K562 (cell line): Measurements from ENCODE around the gene BEST2. TPM values are rescaled to one million over a fixed set of nuclear protein-coding genes. Genes with fewer than 3 reads are reported as not detected.

Source experiments
- ADNP ChIP-seq: fragments of 200-800 bp; sonication (Bioruptor generic); IDR thresholded peaks from 2 replicates; pipeline ENCODE4 v1.6.1; 2016; ENCODE audit warnings: missing genetic modification characterization, missing compliant biosample characterization
- CBFA2T2 ChIP-seq: fragments of 450-650 bp; conservative IDR thresholded peaks from 2 replicates; pipeline ENCODE4 v1.6.1; 2017; ENCODE audit warnings: mild to moderate bottlenecking
- CBFA2T3 ChIP-seq: fragments of 450-650 bp; IDR thresholded peaks from 2 replicates; pipeline ENCODE4 v1.6.1; 2017
- DIDO1 ChIP-seq: fragments of 450-650 bp; IDR thresholded peaks from 2 replicates; pipeline ENCODE4 v1.6.1; 2016; ENCODE audit warnings: low read depth, missing biosample characterization, missing genetic modification characterization
- ETV1 ChIP-seq: fragments of 450-650 bp; conservative IDR thresholded peaks from 2 replicates; pipeline ENCODE4 v1.6.1; 2016; ENCODE audit warnings: missing genetic modification characterization, control low read depth, low read depth, missing compliant biosample characterization
- HOMEZ ChIP-seq: fragments of 250-450 bp; sonication (Bioruptor Pico); IDR thresholded peaks from 2 replicates; pipeline ENCODE4 v1.4.0; 2020; ENCODE audit warnings: mild to moderate bottlenecking, moderate library complexity
- KLF1 ChIP-seq: fragments of 450-650 bp; IDR thresholded peaks from 2 replicates; pipeline ENCODE4 v1.6.1; 2016; ENCODE audit warnings: missing genetic modification characterization, missing compliant biosample characterization
- MBD2 ChIP-seq: sonication (generic); IDR thresholded peaks from 2 replicates; pipeline ENCODE4 v1.6.1; 2016; ENCODE audit warnings: low read depth, borderline replicate concordance
- MITF ChIP-seq: IDR thresholded peaks from 2 replicates; pipeline ENCODE4 v1.6.1; 2014; ENCODE audit warnings: antibody characterized with exemption
- PTRF ChIP-seq: fragments of 450-650 bp; IDR thresholded peaks from 2 replicates; pipeline ENCODE4 v1.6.1; 2016; ENCODE audit warnings: mild to moderate bottlenecking, missing genetic modification characterization, missing compliant biosample characterization
- SMAD1 ChIP-seq: fragments of 150-350 bp; IDR thresholded peaks from 2 replicates; pipeline ENCODE4 v1.6.1; 2014; ENCODE audit warnings: low read length, low read depth; ENCODE audit not compliant: partially characterized antibody
- SREBF1 ChIP-seq: fragments of 150-350 bp; IDR thresholded peaks from 2 replicates; pipeline ENCODE4 v1.6.1; 2014; ENCODE audit warnings: antibody characterized with exemption, low read depth, low read length, borderline replicate concordance
- YBX1 ChIP-seq: fragments of 450-650 bp; IDR thresholded peaks from 2 replicates; pipeline ENCODE4 v1.7.1; 2016; ENCODE audit warnings: mild to moderate bottlenecking
- ZBTB17 ChIP-seq: fragments of 450-650 bp; formaldehyde crosslinking; IDR thresholded peaks from 2 replicates; pipeline ENCODE4 v1.4.0; 2020; ENCODE audit warnings: mild to moderate bottlenecking
- ZBTB2 ChIP-seq: fragments of 450-650 bp; IDR thresholded peaks from 2 replicates; pipeline ENCODE4 v1.6.1; 2016; ENCODE audit warnings: antibody characterized with exemption
- ZFX ChIP-seq: sonication (generic); formaldehyde crosslinking; IDR thresholded peaks from 2 replicates; pipeline ENCODE4 v1.8.0; 2022; ENCODE audit warnings: mild to moderate bottlenecking, missing genetic modification reagents, moderate library complexity
- ZNF444 ChIP-seq: fragments of 250-450 bp; sonication (Bioruptor Pico); IDR thresholded peaks from 2 replicates; pipeline ENCODE4 v1.4.0; 2020; ENCODE audit warnings: mild to moderate bottlenecking, moderate library complexity
- ZNF584 ChIP-seq: fragments of 200-800 bp; sonication (Bioruptor generic); IDR thresholded peaks from 2 replicates; pipeline ENCODE4 v1.6.1; 2016; ENCODE audit warnings: low read depth, mild to moderate bottlenecking, missing genetic modification characterization, missing compliant biosample characterization
- polyA plus RNA-seq, 8 experiments: library from polyadenylated mRNA; depleted of rRNA in 4 of 8; stranded (reverse) in 5 of 8; unstranded in 3 of 8; fragments of >200 nt; fragmentation: Nextera tagmentation in 2 of 8; fragmentation: Illumina TruSeq in 1 of 8; extraction: Ambion mirVana in 2 of 8; extraction: Trizol in 1 of 8; gene quantifications; 2 replicates each; pipeline versions ENCODE4 v1.2.1 to v1.2.3, GENCODE V29; 2011 to 2014; ENCODE audit warnings: inconsistent platforms in 1 of 8, missing spikeins in 1 of 8
- total RNA-seq, 7 experiments: library from RNA; depleted of rRNA in 6 of 7; stranded (reverse); fragments of >200 nt in 6 of 7; fragmentation: Illumina TruSeq in 2 of 7; extraction: Trizol in 2 of 7; gene quantifications; 2 replicates each; pipeline versions ENCODE4 v1.2.1 to v1.2.3, GENCODE V29; 2011 to 2021; ENCODE audit warnings: low replicate concordance in 1 of 7
- TF ChIP-seq, protein P1 (sequence below): sonication (generic); formaldehyde crosslinking; IDR thresholded peaks from 2 replicates; pipeline ENCODE4 v1.8.1; 2023; ENCODE audit warnings: mild to moderate bottlenecking, missing genetic modification reagents
- TF ChIP-seq, protein P2 (sequence below): fragments of 200-800 bp; sonication (Bioruptor generic); IDR thresholded peaks from 2 replicates; pipeline ENCODE4 v1.6.1; 2017; ENCODE audit warnings: missing genetic modification characterization, missing compliant biosample characterization

The BEST2 gene
- total and polyA plus RNA-seq, 9 of the 15 experiments (the other 6 are each of a cell fraction or from before 2014, with no cell fraction given), result not detected

DNA sequence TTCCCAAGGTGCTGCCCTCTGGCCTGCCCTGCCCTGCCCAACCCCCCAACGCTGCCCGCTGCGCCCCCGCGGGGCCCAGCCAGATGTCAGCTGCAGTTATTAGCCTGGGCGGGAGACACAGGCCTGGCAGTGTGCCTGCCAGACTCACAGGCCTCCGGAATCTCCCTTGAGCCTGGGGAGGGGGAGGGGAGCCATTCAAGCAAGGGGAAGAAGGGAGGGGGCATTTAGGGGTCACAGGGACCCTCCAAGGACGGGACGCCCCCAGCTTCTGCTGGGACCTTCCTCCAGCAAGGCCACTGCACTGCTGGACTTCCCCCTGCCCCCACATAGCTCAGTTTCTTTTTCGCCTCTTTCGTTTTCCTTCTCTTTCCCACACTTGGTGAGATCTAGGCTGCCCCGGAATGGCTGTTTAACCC lies 37.1 kb downstream of the BEST2 start (continued):
- no peak for TF ChIP-seq ZBTB2
- peak; percentile 72 for TF ChIP-seq CBFA2T3
- TF ChIP-seq SMAD1, result peak; percentile 26
- no peak for TF ChIP-seq SREBF1
- no peak for TF ChIP-seq HOMEZ (CRISPR knock-in tag)
- no peak for TF ChIP-seq PTRF (tag)
- no peak for TF ChIP-seq ZNF444
- TF ChIP-seq MBD2, result peak; percentile 40; the same call in 1 of the 2 replicates
- no peak for TF ChIP-seq ADNP (tag)
- no peak for TF ChIP-seq KLF1 (tag)
- peak; percentile 60 for TF ChIP-seq ZFX
- TF ChIP-seq ZBTB17, result 0 out of 2 replicates have a peak, but pooled peaks have one; percentile 49
- TF ChIP-seq DIDO1 (tag), result no peak
- 0 out of 2 replicates have a peak, but pooled peaks have one; percentile 49 for TF ChIP-seq ETV1 (tag)
- TF ChIP-seq MITF, result no peak
- no peak for TF ChIP-seq YBX1
- TF ChIP-seq CBFA2T2, result peak; percentile 50
- TF ChIP-seq, protein P1, sequence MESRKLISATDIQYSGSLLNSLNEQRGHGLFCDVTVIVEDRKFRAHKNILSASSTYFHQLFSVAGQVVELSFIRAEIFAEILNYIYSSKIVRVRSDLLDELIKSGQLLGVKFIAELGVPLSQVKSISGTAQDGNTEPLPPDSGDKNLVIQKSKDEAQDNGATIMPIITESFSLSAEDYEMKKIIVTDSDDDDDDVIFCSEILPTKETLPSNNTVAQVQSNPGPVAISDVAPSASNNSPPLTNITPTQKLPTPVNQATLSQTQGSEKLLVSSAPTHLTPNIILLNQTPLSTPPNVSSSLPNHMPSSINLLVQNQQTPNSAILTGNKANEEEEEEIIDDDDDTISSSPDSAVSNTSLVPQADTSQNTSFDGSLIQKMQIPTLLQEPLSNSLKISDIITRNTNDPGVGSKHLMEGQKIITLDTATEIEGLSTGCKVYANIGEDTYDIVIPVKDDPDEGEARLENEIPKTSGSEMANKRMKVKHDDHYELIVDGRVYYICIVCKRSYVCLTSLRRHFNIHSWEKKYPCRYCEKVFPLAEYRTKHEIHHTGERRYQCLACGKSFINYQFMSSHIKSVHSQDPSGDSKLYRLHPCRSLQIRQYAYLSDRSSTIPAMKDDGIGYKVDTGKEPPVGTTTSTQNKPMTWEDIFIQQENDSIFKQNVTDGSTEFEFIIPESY (CRISPR knock-in tag), result no peak
- TF ChIP-seq, protein P2, sequence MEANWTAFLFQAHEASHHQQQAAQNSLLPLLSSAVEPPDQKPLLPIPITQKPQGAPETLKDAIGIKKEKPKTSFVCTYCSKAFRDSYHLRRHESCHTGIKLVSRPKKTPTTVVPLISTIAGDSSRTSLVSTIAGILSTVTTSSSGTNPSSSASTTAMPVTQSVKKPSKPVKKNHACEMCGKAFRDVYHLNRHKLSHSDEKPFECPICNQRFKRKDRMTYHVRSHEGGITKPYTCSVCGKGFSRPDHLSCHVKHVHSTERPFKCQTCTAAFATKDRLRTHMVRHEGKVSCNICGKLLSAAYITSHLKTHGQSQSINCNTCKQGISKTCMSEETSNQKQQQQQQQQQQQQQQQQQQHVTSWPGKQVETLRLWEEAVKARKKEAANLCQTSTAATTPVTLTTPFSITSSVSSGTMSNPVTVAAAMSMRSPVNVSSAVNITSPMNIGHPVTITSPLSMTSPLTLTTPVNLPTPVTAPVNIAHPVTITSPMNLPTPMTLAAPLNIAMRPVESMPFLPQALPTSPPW (CRISPR knock-in tag), result peak; percentile 64; the same call in 1 of the 2 replicates
- no peak for TF ChIP-seq ZNF584 (CRISPR knock-in tag)
